ENCODE results near the gene HACL1. TPM values are rescaled to one million over a fixed set of nuclear protein-coding genes. Genes with fewer than 3 reads are reported as not detected.

HACL1 gene
- total RNA-seq, 1 experiment from 2014 or later: 44.9 TPM

- CTCF ChIA-PET: interaction anchor here (0.6 to 2.6 kb wide), 2 partner anchors 31 to 39 kb away, joined by 3 to 37 read pairs; no protein-coding TSS in a partner anchor
Observed at GRCh38 chr3:15557511-15557946, 43.8 kb downstream of the HACL1 start.

GRCh38 chr3:15556512-15556911, 44.9 kb downstream of the HACL1 start:
- CTCF ChIA-PET: interaction anchor here (0.6 to 2.6 kb wide), 2 partner anchors 19 to 30 kb away, joined by 3 to 37 read pairs; no protein-coding TSS in a partner anchor
- no peak for TF ChIP-seq E2F5 (CRISPR knock-in tag; IDR thresholded peaks at IDR 0.05)
- TF ChIP-seq ZNF416 (CRISPR knock-in tag; IDR thresholded peaks at IDR 0.05): no peak
- no peak for TF ChIP-seq ZNF232 (CRISPR knock-in tag; IDR thresholded peaks at IDR 0.05)
- TF ChIP-seq MLX (CRISPR knock-in tag; IDR thresholded peaks at IDR 0.05): no peak
- no peaks in the 10 kb centered on the region for H3K27me3 Mint-ChIP-seq (ENCODE audit: low read depth)

More at GRCh38 chr3:15557511-15557946, 43.8 kb downstream of the HACL1 start:
- DNase-seq (ENCODE audit: low spot score): peak; percentile 47
- H3K4me1 Mint-ChIP-seq: peaks cover 8% of the 10 kb centered on the region
- H3K4me3 Mint-ChIP-seq: no peak overlapping the region
- no peaks in the 10 kb centered on the region for H3K9me3 Mint-ChIP-seq
- POLR2A ChIA-PET: no interaction called here
- TF ChIP-seq MAX (CRISPR knock-in tag; IDR thresholded peaks at IDR 0.05) (no peak), CTCF (IDR thresholded peaks at IDR 0.05) (peak; percentile 36; the same call in 1 of the 2 replicates)
- no peaks in the 10 kb centered on the region for H3K27me3 Mint-ChIP-seq (ENCODE audit: low read depth)
- no peak overlapping the region for H3K27ac Mint-ChIP-seq
- peaks cover 15% of the 10 kb centered on the region for H3K36me3 Mint-ChIP-seq
- peak; percentile 98 for ATAC-seq

GRCh38 chr3:15553749-15554148, 47.6 kb downstream of the HACL1 start:
- Mint-ChIP-seq H3K27ac (no peak overlapping the region), H3K9me3 (peaks cover 8% of the 10 kb centered on the region), H3K36me3 (peaks cover 2% of the 10 kb centered on the region; the same call in 1 of the 2 replicates), H3K4me3 (no peak overlapping the region), H3K27me3 (ENCODE audit: low read depth) (no peaks in the 10 kb centered on the region), H3K4me1 (peaks cover 8% of the 10 kb centered on the region)
- CTCF ChIA-PET: no interaction called here
- no peak for DNase-seq (ENCODE audit: low spot score)
- POLR2A ChIA-PET: no interaction called here
- ATAC-seq: no peak
- TF ChIP-seq ZNF263 (CRISPR knock-in tag; IDR thresholded peaks at IDR 0.05; ENCODE audit: low read depth): no peak
- no peak for TF ChIP-seq AFF4 (CRISPR knock-in tag; IDR thresholded peaks at IDR 0.05; ENCODE audit: borderline replicate concordance)
- TF ChIP-seq JUN (CRISPR knock-in tag; IDR thresholded peaks at IDR 0.05): no peak
- no peak for TF ChIP-seq ZNF532 (CRISPR knock-in tag; IDR thresholded peaks at IDR 0.05; ENCODE audit: borderline replicate concordance)
- no peak for TF ChIP-seq HMGXB4 (CRISPR knock-in tag; IDR thresholded peaks at IDR 0.05)
- TF ChIP-seq ZSCAN18 (CRISPR knock-in tag; IDR thresholded peaks at IDR 0.05): no peak
- TF ChIP-seq NR3C1 (CRISPR knock-in tag; conservative IDR thresholded peaks at IDR 0.05; ENCODE audit: low read depth): no peak
- no peak for TF ChIP-seq OVOL2 (CRISPR knock-in tag; IDR thresholded peaks at IDR 0.05; ENCODE audit: borderline replicate concordance)
- TF ChIP-seq ZNF671 (CRISPR knock-in tag; IDR thresholded peaks at IDR 0.05): no peak
- TF ChIP-seq TCF7 (CRISPR knock-in tag; IDR thresholded peaks at IDR 0.05; ENCODE audit: low read depth): no peak

More at GRCh38 chr3:15556512-15556911, 44.9 kb downstream of the HACL1 start:
- Mint-ChIP-seq H3K9me3 (no peaks in the 10 kb centered on the region), H3K36me3 (peaks cover 11% of the 10 kb centered on the region; the same call in 1 of the 2 replicates), H3K4me1 (peaks cover 8% of the 10 kb centered on the region), H3K27ac (no peak overlapping the region), H3K4me3 (no peak overlapping the region)
- ATAC-seq: no peak
- no peak for DNase-seq (ENCODE audit: low spot score)
- POLR2A ChIA-PET: no interaction called here

Data from WTC11 (cell line).